ENCODE data around the gene ARL6IP1. TPM values are rescaled to one million over a fixed set of nuclear protein-coding genes. Genes with fewer than 3 reads are reported as not detected.
"Not testable (repeated sequence)": the region's sequence is repeated elsewhere in the genome, so short reads cannot be mapped to it uniquely, and the experiment has no call there.

Gene ARL6IP1
- total RNA-seq, 1 experiment from 2014 or later: 532 TPM

GRCh38 chr16:18759598-18760520 lies 41.5 kb downstream of the ARL6IP1 start:
- DNase-seq (ENCODE audit: low read depth): not testable (repeated sequence)

- DNase-seq (ENCODE audit: low read depth): not testable (repeated sequence)
Measured at GRCh38 chr16:18757960-18758660, 43.2 kb downstream of the ARL6IP1 start.

- DNase-seq (ENCODE audit: low read depth): not testable (repeated sequence)
Measured at GRCh38 chr16:18756639-18757038, 44.7 kb downstream of the ARL6IP1 start.

GRCh38 chr16:18742870-18743269 lies 58.5 kb downstream of the ARL6IP1 start:
- DNase-seq (ENCODE audit: low read depth): not testable (repeated sequence)

Other genes with a start within 250 kb of the ARL6IP1 start
- gene NOMO2, start 239.5 kb downstream of the ARL6IP1 start, total RNA-seq (2014; rRNA removed; shearing (Covaris generic)): 76.6 and 77.5 TPM in 2 replicates
- 2,424 and 2,672 TPM in 2 replicates for gene RPS15A, start 11.2 kb downstream of the ARL6IP1 start, total RNA-seq (2014; rRNA removed; shearing (Covaris generic))
- 19.8 and 22.0 TPM in 2 replicates for gene SMG1, start 124.9 kb upstream of the ARL6IP1 start, total RNA-seq (2014; rRNA removed; shearing (Covaris generic))
- 1.3 and 1.9 TPM in 2 replicates for gene TMC7, start 182.4 kb upstream of the ARL6IP1 start, total RNA-seq (2014; rRNA removed; shearing (Covaris generic))